Testis (tissue), 3 donors: ENCODE measurements around the gene MRPS25. TPM values are rescaled to one million over a fixed set of nuclear protein-coding genes. Genes with fewer than 3 reads are reported as not detected.

Source experiments
- DNase-seq: peaks from one replicate; pipeline ENCODE4 v3.0.0-alpha.2; 2019
- H3K27ac ChIP-seq, 2 donors: fragments of 200-600 bp; sonication (generic); one replicate each; pipeline ENCODE4 v1.5.1; 2019
- H3K27me3 ChIP-seq: fragments of 200-600 bp; sonication (generic); one replicate; pipeline ENCODE4 v1.5.1; 2019
- H3K36me3 ChIP-seq: fragments of 200-600 bp; sonication (generic); one replicate; pipeline ENCODE4 v1.5.1; 2017; ENCODE audit warnings: low read depth; ENCODE audit errors: missing control alignments
- H3K4me1 ChIP-seq: fragments of 200-600 bp; sonication (generic); one replicate; pipeline ENCODE4 v1.5.1; 2019
- H3K4me3 ChIP-seq, 2 donors: fragments of 200-600 bp; sonication (generic); one replicate each; pipeline ENCODE4 v1.5.1; 2017 to 2019
- H3K9me3 ChIP-seq: fragments of 200-600 bp; sonication (generic); one replicate; pipeline ENCODE4 v1.5.1; 2017
- POLR2A ChIP-seq: fragments of 450-650 bp; IDR thresholded peaks from one replicate; pipeline ENCODE4 v1.6.1; 2017; ENCODE audit warnings: antibody characterized with exemption, mild to moderate bottlenecking, moderate library complexity
- WGBS, 2 donors: methylation state at CpG; one replicate each; pipeline ENCODE4 v1.1.5; 2018; 5-methylcytosine and 5-hydroxymethylcytosine counted together
- intact Hi-C: fragments of 100-400 bp; cut with DNase I; formaldehyde crosslinking; loops from one replicate; pipeline ENCODE4 v1.15.1; 2023; ENCODE audit warnings: low total_unique reads
- polyA plus RNA-seq: library from polyadenylated mRNA; stranded (reverse); fragments of 350-450 nt; fragmentation: Illumina TruSeq; extraction: RNeasy Lipid Tissue Mini Kit (QIAGEN cat#74804); gene quantifications from one replicate; pipeline ENCODE4 v1.2.3, GENCODE V29; 2014; ENCODE audit warnings: low read depth, low replicate concordance; ENCODE audit not compliant: insufficient read depth
- total RNA-seq, 2 donors: library from RNA; depleted of rRNA; stranded (reverse); fragments of >200 nt; gene quantifications; one replicate each; pipeline ENCODE4 v1.2.3, GENCODE V29; 2016
- TF ChIP-seq, protein P1 (sequence below), 3 experiments: fragments of 450-650 bp in 2 of 3; fragments of 200-600 bp in 1 of 3; sonication (generic) in 1 of 3; IDR thresholded peaks; one replicate each; pipeline ENCODE4 v1.5.1; 2016 to 2019; ENCODE audit warnings: antibody characterized with exemption in 3 of 3, mild to moderate bottlenecking in 2 of 3, moderate library complexity in 1 of 3

The MRPS25 gene
- total and polyA plus RNA-seq, 3 donors from 2014 or later: 40.4 to 102 (median 55.4) TPM

DNA sequence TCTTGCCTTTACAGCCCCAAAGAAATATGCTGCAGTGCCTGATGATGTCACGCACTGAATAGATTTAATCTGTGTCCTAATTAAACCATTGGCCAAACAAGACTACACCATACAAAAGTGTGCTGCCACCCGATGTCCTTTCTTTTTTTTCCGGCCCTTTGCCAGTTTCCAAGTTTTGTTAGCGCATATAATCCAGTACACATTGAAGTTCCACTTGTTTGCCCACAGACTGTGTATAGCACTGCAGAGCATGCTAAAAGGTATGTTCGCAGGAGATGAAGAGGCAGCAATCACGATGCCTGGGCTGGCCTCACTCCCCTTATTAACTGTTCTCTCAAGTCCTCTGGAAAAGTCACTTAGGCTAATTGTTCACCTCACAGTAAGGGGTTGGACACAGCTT, 26.8 kb downstream of the MRPS25 start:
- DNase-seq: no peak
- no peak for TF ChIP-seq POLR2A
- TF ChIP-seq, protein P1, sequence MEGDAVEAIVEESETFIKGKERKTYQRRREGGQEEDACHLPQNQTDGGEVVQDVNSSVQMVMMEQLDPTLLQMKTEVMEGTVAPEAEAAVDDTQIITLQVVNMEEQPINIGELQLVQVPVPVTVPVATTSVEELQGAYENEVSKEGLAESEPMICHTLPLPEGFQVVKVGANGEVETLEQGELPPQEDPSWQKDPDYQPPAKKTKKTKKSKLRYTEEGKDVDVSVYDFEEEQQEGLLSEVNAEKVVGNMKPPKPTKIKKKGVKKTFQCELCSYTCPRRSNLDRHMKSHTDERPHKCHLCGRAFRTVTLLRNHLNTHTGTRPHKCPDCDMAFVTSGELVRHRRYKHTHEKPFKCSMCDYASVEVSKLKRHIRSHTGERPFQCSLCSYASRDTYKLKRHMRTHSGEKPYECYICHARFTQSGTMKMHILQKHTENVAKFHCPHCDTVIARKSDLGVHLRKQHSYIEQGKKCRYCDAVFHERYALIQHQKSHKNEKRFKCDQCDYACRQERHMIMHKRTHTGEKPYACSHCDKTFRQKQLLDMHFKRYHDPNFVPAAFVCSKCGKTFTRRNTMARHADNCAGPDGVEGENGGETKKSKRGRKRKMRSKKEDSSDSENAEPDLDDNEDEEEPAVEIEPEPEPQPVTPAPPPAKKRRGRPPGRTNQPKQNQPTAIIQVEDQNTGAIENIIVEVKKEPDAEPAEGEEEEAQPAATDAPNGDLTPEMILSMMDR (IDR thresholded peaks at IDR 0.05): no peak
- no peak overlapping the region for H3K27ac ChIP-seq
- no peaks in the 10 kb centered on the region for H3K36me3 ChIP-seq
- H3K27me3 ChIP-seq: no peaks in the 10 kb centered on the region
- WGBS, 2 donors: 86 to 94% methylated on average over 6 of the region's 6 CpGs
- intact Hi-C loops: no loop called here
- H3K4me3 ChIP-seq: no peak overlapping the region
- H3K4me1 ChIP-seq: peaks cover 14% of the 10 kb centered on the region
- H3K9me3 ChIP-seq: no peaks in the 10 kb centered on the region

DNA sequence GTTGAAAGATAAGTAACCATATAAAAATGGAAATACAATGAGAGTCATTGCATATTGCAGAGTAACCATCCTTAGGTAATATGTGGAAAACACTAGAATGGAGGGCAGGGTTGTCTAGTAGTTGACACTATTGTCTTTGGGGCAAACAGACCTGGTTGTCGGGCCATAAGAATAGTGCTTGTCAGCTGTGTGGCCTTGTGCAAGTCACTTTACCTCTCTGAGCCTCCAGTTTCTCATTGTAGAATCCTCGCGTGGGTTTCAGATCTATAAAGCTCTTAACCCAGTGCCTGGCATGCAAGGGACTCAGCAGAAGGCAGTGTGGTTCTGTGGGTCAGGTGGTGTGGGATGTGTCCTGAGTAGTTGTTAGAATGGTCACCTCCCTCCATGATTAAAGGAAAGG, 32.0 kb downstream of the MRPS25 start:
- H3K4me1 ChIP-seq: no peaks in the 10 kb centered on the region
- intact Hi-C loops: no loop called here
- no peaks in the 10 kb centered on the region for H3K36me3 ChIP-seq
- H3K9me3 ChIP-seq: no peaks in the 10 kb centered on the region
- 77 to 86% methylated on average over 3 of the region's 3 CpGs for WGBS, 2 donors
- H3K4me3 ChIP-seq: no peak overlapping the region
- H3K27me3 ChIP-seq: no peaks in the 10 kb centered on the region
- DNase-seq: no peak
- H3K27ac ChIP-seq: no peak overlapping the region
- TF ChIP-seq POLR2A: no peak
- TF ChIP-seq, protein P1 (IDR thresholded peaks at IDR 0.05): no peak

DNA sequence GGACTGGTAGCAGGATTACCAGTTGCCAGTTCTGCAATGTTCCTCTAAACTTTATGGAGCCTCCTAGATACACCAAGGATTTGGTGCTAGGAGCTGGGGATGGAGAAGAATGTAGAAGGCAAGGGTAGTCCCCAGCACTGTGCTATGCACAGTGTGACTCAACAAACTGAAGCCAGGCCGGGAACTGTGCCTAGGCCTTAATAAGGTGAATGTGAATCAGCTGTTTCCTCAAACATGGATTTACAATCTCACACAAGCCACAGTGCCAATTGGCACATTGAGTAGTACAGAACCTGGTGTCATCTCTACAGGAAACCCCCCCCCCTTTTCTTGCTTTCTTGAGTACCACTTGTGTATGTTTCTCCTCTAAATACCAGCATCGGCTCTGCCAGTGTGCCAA, 32.5 kb downstream of the MRPS25 start:
- TF ChIP-seq, protein P1 (IDR thresholded peaks at IDR 0.05): no peak
- TF ChIP-seq POLR2A: no peak
- intact Hi-C loops: no loop called here
- H3K27ac ChIP-seq: no peak overlapping the region

DNA sequence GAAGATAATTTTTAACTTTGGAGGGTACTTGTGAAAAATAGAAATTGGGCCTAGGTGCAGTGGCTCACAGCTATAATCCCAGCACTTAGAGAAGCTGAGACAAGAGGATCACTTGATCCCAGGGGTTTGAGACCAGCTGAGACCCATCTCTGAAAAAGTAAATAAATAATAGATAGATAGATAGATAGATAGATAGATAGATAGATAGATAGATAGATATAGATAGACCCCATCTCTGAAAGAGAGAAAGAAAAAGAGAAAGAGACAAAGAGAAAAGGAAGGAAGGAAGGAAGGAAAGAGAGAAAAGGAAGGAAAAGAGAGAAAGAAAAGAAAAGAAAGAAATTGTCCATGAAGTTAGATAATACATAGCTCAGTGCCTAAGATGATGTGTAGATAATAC, 35.5 kb downstream of the MRPS25 start:
- Histone ChIP-seq H3K36me3 (no peaks in the 10 kb centered on the region), H3K9me3 (no peaks in the 10 kb centered on the region)

More for the DNA sequence above, 32.5 kb downstream of the MRPS25 start:
- H3K4me1 ChIP-seq: no peaks in the 10 kb centered on the region
- DNase-seq: no peak
- H3K27me3 ChIP-seq: no peaks in the 10 kb centered on the region
- no peak overlapping the region for H3K4me3 ChIP-seq
- no peaks in the 10 kb centered on the region for H3K9me3 ChIP-seq
- WGBS, 2 donors: 78 to 89% methylated on average over 2 of the region's 2 CpGs
- H3K36me3 ChIP-seq: no peaks in the 10 kb centered on the region

DNA sequence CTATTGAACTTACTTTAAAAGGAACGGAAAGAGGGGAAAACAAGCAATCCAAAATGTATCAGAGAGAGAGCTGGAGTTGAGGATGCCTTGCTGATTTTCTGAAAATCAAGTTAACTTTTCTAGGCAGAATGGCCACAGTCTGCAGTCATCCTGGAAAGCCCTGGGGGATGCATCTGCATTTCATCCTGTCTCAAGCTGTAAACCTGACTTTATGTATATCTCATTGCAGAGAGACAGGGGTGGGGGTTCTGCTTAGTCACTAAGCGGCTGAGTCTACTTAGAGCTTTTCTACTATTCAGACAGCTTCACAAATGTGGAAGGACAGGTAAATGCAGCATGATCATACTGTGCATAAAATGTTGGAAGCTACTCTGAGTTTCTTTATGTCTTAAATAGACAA, 41.4 kb downstream of the MRPS25 start:
- TF ChIP-seq POLR2A: no peak
- TF ChIP-seq, protein P1 (IDR thresholded peaks at IDR 0.05): no peak
- 76 to 86% methylated on average over 2 of the region's 2 CpGs for WGBS, 2 donors
- H3K4me1 ChIP-seq: no peaks in the 10 kb centered on the region

More for the DNA sequence above, 35.5 kb downstream of the MRPS25 start:
- no peak overlapping the region for H3K4me3 ChIP-seq
- intact Hi-C loops: no loop called here
- H3K27ac ChIP-seq: no peak overlapping the region
- no peaks in the 10 kb centered on the region for H3K4me1 ChIP-seq
- H3K27me3 ChIP-seq: no peaks in the 10 kb centered on the region
- no peak for DNase-seq
- TF ChIP-seq, protein P1 (IDR thresholded peaks at IDR 0.05): no peak
- no peak for TF ChIP-seq POLR2A

More for the DNA sequence above, 41.4 kb downstream of the MRPS25 start:
- no peaks in the 10 kb centered on the region for H3K9me3 ChIP-seq
- no peak overlapping the region for H3K4me3 ChIP-seq
- H3K36me3 ChIP-seq: no peaks in the 10 kb centered on the region
- DNase-seq: no peak
- H3K27me3 ChIP-seq: no peaks in the 10 kb centered on the region
- H3K27ac ChIP-seq: no peak overlapping the region
- intact Hi-C loops: no loop called here
